OCI-LY1 (cell line): ENCODE measurements around the gene TRIM10.

Experiments used
- CTCF ChIP-seq: fragments of 200-600 bp; sonication (generic), shearing (Covaris generic); IDR thresholded peaks from 2 replicates; pipeline ENCODE4 v1.5.1; 2017; ENCODE audit warnings: mild to moderate bottlenecking, antibody characterized with exemption, low read length, moderate library complexity, mixed read lengths
- EZH2 ChIP-seq: fragments of 200-600 bp; sonication (generic), shearing (Covaris generic); IDR thresholded peaks from 2 replicates; pipeline ENCODE4 v1.8.0; 2017; ENCODE audit warnings: borderline replicate concordance, mixed run types, mild to moderate bottlenecking, antibody characterized with exemption, low read length, moderate library complexity, mixed read lengths

GRCh38 chr6:30157999-30158398 lies 3.0 kb downstream of the TRIM10 start:
- no peak for TF ChIP-seq CTCF
- no peak for TF ChIP-seq EZH2
